Right renal cortex interstitium (tissue), 3 donors: ENCODE data around the gene SMOC1. TPM values are rescaled to one million over a fixed set of nuclear protein-coding genes. Genes with fewer than 3 reads are reported as not detected.

ENCODE experiments used
- DNase-seq, 3 donors: peaks; one replicate each; pipeline ENCODE4 v3.0.0-alpha.2; 2013; ENCODE audit warnings: low read depth in 3 of 3, low spot score in 2 of 3
- polyA plus RNA-seq, 3 donors: library from polyadenylated mRNA; unstranded; fragments of 120-200 nt; gene quantifications; one replicate each; pipeline ENCODE4 v1.2.1, GENCODE V29; 2013; ENCODE audit not compliant: insufficient read length in 3 of 3

SMOC1 gene
- polyA plus RNA-seq, 3 donors, result 1.3 to 2.0 (median 1.7) TPM

DNA sequence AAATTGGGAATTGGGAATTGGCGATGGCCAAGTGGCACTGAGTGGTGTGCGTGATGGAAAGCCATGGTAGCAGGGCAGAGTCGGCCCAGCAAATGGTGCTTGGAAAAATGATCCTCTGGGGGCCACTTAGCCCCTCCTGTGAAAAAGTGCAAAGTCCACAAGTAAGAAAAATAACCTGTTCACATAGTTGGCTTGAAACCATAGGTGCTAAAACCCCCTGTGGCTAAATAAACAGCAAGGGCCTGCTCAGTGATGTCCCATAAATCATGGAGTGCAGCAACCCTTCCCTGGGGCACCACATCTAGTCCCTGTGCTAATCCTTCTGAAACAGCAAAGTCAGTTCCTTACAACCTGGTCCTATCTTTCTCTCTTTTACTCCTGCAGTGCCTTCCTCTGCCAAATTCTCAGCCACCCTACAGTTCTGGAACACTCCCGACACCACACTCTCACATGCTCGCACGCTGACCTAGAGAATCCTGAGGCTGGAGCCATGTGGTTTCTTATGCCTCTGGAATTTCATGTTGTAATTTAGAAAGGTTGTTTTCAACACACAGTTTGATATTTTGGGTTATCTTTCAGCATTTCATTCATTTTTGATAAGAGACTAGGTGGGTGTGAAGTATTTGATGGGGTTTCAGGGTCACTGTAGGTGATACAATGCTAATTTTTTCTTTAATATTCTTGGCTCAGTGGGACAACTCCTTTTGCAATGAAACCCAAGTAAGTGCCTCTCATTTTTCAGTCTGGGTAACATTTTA, 123.6 kb downstream of the SMOC1 start:
- no peak for DNase-seq

DNA sequence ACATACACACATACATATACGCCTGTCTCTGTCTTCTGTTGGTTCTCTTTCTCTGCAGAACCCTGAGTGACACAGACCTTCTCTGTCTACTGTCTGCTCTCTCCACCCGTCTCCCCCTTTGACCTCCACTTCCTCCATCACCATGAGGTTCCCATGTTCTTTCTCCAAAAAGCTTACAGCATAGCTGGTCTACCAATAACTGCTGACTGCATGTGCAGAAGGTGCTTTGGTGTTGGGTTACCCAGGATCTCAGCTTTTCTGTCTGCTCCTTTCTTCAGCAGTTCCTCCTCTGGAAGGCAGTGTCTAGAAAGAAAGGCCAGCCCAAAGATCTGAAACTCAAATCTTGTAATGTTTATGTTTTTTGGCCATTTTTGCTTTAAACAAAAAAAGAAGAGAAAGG, 125.6 kb downstream of the SMOC1 start:
- DNase-seq, result no peak

DNA sequence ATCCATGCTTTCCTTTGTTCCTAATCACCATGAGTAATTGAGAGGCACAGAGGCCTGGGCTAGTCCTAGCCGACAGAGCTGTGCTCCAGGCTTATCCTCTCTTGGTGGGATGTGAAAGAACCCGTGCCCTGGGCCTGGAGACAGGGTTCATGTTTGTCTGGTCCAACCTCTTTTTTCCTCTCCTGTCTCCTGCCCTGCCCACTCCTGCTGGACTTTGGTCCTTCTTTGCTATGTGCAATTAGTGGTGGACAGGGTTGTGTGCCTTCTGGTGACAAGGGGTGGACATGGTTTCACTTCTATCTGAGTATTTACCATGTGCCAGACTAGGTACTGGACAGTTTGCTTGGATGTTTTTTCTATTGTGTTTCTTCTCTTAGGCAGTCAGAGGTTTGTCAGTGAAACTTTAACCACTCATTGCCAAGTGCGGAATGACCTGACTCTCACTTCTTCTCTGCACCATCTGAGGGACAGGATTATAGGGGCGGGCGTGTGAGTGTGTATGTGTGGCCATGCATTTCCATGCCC, 126.1 kb downstream of the SMOC1 start:
- DNase-seq, result no peak

DNA sequence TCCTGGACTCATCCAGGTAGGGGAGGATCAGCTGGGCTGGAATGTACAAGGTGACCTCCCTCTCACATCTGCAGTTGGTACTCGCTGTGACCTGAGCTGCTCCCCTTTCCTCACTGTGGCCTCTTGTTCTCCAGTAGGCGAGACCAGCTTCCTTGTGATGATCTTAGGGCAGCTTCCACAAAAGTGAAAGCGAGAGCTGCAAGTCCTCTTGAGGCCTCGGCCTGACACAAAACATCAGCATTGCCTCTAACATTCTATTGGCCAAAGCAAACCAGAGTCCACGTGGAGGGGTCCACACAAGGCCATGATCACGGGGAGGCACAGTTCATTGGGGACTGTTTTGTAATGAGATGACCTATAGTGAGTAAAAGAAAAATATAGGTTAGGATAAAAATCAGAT, 127.5 kb downstream of the SMOC1 start:
- DNase-seq, result no peak

DNA sequence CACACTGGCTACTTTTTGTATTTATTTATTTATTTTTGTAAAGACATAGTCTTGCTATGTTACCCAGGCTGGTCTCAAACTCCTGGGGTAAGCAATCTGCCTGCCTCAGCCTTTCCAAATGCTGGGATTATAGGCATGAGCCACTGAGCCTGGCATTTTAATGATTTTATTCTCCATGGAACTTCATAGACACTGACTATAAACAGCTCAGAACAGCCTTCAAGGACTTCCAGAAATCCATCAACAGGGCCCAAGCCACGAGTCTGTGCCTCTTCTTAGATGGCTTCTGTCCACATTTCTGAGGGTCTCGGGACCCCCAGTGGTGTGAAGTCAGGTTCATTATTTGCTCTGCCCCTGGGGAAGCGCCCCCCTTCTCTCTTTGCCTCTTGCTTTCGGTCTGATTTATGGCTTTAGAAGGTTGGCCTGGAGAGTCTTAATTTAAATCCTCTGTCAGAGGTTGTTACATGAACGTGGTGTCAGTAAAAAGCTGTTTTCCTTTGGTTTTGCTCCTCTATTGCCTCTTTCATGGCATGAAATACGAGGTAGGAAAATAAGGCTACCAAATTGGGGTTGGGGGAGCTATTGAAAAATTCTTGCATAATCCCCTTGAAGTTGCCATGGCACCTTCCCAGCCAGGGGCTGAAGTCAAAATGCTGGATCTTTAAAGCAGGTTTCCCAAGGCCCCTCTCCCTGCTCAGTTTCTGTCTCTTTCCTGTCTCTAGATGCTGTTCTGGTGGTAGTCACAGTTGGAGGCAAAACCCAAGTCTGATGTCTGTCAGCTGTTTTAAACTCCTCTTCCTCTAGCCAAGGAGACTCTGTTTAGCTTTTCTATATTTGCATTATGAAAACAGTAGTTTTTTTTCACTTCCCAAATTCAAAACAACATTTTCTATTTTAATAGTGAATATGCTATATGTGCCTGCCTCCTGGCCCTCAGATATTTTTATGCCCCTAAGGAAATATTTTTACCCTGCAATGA, 129.4 kb downstream of the SMOC1 start:
- no peak for DNase-seq

DNA sequence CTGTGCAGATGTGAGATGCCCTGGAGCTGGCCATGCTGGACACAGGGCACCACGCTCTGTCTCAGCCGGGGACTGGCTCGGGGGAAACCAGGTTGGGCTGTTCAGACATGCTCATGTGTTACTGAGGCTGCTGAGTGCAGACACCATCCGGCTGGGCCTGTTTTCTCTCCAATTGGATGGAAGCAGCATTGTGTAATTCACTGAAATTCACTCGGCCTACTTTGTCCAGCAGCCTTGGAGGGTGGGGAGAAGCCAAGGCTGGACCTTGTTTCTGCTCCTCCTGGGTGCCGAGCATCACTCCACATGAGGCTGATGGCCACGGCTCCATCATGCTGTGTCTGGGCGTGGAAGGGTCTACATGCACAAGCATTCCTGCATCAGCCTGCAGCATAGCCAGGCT, 130.7 kb downstream of the SMOC1 start:
- no peak for DNase-seq

DNA sequence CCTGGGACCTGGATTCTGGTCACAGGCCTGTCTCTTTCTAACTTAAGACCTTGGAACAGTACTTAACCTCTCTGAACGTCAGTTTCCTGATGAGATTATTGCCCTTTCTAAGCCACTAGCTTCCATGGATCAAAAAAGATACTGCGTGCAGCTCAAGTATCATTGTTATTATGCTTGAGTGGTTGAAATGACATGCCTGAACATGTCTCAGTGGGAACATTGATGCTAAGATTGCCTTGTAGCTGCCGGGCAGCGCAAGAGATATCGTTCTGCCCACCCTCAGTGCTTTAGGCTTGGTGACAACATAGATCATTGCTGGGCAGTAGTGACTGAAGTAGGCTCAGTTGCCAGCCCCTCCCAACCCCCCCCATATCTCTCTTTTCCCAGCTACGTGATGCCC, 131.9 kb downstream of the SMOC1 start:
- DNase-seq, result no peak

DNA sequence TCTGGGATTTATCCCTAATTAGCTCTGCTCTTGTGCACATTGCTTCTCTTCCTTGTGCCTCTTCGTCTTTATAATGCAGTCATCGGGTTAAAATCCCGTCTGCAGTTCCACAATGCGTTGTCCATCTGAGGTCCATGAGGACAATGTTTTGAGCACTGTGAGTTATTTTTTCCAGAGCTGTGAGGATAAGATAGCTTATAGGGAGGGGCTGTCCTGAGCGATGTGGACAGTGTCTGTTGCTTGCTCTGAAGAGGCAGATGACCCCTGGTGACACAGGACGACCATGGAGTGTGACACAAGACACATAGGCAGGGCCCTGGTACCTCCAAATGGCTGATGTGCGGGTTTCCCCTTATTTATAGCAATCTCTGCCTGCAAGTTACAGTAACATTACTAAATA, 132.5 kb downstream of the SMOC1 start:
- DNase-seq, result no peak

DNA sequence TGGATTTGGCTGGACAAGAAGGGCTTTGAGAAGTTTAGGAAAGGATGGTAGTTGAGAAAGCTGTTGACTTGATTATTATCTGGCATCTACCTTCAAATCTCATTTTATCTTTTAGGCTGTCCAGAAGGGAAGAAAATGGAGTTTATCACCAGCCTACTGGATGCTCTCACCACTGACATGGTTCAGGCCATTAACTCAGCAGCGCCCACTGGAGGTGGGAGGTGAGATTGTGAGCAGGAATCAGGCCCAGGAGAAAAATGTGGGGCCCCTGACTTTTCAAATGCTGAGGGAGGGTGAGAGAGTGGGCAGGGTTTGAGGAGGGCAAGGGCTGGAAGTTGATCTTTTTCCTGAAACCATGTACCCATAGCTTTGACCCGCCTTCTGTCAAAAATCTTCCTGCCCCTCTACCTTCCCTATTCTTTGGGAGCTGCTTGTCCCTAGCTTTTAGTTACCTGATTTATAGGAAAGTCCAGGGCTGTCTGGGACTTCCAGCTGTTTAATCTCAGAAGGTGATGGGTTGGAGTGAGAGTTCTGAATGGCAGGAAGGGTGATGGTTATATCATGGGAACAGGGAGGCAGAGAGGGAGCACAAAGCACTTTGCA, 134.2 kb downstream of the SMOC1 start:
- DNase-seq, result no peak

DNA sequence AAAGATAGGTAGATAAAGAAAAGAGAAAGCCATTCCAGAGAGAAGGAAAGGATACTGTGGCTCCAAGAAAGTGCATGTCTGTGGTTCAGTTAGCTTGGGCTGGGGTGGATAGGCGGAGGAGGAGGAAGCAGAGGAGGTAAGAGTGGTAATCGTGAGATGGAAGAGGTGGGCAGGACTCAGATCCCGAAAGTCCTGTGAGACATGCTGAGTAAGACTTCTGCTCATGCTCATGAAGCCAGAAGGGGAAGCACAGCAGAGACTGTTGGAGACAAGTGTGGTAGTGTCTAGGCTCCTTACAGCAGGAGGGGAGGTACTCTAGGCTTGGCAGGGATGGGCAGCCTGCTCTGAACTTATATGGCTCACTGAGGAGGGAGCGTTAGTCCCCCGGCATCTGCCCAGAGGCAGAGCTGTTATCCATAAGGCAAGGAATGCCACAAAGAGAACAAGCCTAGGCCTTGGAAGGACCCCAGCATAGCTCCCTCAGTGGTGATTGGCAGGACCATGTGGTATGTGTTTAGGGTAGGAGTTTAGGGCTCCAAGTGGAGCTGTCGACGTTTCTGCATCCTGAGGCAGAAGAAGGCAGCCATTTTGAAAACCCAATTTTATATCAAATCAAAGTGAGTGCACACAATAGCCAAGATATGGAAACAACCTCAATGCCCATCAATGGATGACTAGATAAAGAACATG, 135.3 kb downstream of the SMOC1 start:
- no peak for DNase-seq

DNA sequence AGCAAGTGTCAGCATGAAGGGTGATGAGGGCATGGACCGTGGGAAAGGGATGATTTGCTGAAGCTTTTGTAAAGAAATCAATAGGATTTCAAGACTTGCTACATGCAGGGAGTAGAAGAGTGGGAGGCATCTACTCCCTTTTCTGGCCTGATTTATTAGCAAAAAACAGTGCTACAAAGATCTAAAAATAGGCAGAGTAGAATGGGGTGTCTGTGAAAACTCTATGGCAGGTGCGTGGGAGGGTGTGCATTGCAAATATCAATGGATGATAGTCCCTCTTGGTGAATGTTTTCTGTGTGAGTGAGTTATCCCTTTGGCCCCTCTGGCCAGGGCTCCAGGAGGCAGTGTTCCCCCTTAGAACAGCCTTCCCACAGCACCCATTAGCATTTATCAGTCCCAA, 139.0 kb downstream of the SMOC1 start:
- DNase-seq, result no peak

DNA sequence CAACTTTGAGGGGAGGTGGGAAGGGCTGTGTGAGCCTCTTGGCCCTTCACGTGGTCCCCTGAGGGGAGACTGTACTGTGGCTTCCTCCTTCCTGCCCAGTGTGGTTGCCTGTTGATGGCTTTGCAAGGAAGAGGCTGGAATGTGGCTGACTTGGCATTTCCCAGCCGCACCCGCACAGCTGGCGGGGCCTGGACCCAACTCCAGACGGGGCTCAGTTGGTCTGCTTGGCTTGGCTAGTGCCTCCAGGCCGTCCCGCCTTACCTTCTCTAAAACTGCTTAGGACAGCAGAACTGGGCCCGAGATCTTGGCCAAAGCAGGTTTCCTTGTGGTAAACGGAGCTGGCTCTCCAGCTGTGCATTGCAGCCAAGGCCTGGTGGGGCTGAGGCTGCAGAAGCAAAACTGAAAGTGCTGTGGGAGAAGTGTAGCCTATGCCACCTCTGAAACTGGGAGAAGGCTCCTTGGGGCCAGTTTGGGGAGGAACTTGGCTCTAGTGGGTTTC, 139.5 kb downstream of the SMOC1 start:
- DNase-seq, result no peak

DNA sequence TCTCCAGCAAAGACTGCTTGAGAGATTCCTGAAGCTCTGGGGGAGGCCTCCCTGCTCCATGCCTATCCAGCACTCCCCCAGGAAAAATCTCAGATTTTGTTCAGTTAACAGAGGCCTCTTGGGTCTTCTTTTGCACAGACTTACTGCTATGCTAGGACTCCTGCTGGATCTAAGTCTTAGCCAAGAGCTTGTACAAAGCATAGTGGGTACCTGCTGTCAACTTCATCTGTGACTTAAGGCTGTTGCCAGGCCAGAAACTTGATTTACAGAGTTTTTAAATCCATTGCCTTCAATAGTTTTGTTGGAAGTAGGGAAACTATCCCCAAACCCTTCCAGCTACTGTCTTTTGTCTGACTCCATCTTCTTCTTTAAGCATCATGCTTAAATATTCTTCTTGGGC, 140.5 kb downstream of the SMOC1 start:
- no peak for DNase-seq

DNA sequence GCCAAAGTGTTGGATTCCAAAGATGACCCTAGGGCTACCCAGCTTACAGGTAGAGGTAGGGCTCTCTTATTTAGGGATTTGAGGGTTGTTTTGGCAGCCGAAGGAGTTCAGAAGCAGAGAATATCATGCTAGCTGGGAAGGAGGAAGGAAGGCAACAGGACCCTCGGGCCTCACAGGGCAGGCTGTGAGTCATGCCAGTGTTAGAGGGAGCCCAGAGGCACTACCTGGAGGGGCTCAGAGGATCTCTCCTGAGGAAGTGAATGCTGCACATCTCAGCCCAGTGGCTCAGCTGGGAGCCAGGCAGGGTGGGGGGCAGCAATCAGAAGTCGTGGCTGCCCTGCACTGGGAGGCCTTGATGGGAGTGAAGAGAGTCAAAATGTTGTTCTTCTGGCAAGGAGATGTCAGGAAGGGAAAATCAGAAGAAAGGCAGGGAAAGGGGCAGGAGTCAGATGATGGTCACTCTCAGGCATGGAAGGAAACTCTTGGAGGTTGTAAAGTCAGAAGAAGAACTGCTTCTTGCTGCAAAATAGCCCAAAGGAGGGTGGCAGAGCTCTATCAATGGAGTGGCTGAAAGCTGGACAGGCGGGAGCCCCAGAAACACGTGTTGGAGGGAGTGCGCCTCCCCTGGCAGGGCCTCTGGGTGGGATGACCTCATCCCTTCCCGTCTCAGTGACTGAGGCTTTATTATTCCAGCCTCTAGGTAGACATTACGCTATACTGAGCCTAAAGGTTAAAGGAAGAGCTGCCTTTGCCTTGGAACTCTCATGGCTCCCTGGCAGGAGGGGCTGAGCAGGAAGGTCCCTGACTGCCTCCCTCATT, 141.3 kb downstream of the SMOC1 start:
- no peak for DNase-seq

DNA sequence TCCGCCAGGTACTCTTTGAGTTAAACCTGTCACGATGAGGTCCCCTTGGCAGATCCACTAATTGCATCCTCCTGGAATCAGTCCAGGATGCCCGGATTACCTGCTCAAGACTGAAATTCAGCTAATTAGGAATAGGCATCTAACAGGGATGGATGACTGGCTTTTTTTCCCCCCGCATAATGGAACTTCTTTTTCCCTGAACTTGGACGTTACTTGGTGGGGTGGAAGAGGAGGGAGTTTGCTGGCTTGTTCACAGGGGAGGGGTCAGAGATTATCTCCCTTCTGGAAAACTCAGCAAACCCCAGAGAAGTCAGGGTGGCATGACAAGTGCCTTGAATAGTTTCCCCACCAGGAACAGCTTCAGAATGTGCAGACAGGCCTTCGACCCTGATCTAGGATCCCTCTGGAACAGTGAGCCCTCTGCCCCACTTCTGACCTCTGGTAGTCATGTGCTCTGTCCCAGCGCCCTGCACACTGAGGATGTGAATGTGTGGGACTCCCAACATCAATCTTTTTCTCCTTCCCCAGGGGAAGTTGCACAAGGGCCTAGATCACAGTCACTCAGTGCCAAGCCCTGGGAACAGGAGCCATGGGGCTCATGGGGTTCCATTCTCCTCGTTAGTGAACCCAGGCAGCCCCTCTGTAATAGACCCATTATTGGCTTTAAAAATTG, 142.5 kb downstream of the SMOC1 start:
- DNase-seq, result no peak

DNA sequence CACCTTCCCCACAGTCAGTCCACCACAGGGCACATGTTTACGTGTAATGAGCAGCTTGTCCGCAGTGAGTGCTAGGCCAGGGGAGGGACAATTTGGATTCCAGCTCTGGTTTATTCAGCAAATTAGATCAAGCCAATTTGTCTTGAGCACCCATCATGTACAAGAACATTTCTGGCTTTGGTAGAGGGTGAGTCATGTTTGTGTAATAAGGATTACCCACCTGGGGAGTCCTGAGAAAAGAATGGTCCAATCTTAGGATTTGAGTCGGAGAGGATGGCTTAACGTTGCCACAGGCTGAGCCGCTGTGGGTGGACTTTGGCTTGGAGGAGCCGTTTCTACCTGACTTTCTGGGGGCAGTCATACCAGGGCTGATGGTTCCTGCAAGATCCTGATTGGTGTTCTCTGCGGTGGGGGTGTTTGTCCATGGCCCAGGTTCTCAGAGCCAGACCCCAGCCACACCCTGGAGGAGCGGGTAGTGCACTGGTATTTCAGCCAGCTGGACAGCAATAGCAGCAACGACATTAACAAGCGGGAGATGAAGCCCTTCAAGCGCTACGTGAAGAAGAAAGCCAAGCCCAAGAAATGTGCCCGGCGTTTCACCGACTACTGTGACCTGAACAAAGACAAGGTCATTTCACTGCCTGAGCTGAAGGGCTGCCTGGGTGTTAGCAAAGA, 143.7 kb downstream of the SMOC1 start:
- no peak for DNase-seq

DNA sequence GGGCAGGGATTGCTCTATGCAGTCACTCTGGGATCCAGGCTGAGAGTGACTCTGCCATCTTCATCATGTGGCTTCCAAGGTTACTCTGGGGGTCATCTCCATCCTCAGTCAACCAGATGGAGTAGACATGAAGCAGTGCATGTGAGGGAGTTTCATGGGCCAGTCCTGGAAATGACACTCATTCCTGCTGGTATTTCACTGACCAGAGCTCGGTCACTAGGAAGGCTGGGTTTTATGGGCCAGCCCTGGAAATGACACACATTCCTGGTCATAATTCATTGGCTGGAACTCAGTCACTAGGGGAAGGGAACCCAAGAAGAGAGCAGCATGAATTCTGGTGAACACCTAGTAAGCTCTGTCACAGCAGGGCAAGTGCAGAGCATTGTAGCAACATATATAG, 144.7 kb downstream of the SMOC1 start:
- DNase-seq, result no peak

DNA sequence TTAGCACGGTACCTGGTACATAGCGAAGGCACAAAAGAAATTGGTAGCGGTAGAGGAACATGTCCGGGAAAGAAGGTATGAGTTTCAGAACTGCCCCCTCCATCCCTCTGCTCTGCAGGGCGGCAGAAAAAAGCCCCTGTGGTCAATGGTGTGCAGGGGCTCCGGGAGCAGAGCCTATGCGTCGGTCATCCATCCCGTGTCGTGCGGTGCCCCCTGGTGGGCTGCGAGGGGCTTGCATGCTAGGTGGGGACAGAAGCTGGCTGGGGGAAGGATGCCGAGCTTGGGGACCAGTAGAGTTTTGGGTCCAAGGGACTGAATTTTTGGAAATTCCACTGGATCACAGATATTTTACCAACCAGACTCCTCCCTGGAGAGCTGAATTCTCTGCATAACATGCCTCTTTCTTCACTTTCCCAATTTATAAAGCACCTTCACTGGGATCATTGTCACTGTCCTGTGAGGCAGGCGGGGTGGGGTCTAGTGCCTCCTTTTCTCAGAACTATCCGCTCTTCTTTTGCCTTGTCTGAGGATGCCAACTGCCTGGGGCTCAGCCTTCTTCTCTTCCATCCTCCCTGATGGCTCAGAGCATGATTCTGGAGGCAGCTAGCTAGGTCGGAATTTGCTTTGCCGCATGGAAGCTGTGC, 148.7 kb downstream of the SMOC1 start:
- DNase-seq, result no peak
